ENCODE measurements around the gene KCNQ1.

KCNQ1 gene

GRCh38 chr11:2553198-2553597 is 108.4 kb downstream of the KCNQ1 start:
- no peak for DNase-seq (ENCODE audit: low spot score)

GRCh38 chr11:2553886-2554285 is 109.1 kb downstream of the KCNQ1 start:
- no peak for DNase-seq (ENCODE audit: low spot score)

GRCh38 chr11:2554338-2555207 is 109.8 kb downstream of the KCNQ1 start:
- DNase-seq (ENCODE audit: low spot score), result no peak

GRCh38 chr11:2555336-2555735 is 110.5 kb downstream of the KCNQ1 start:
- no peak for DNase-seq (ENCODE audit: low spot score)

GRCh38 chr11:2555891-2556290 is 111.1 kb downstream of the KCNQ1 start:
- DNase-seq (ENCODE audit: low spot score), result no peak

- no peak for DNase-seq (ENCODE audit: low spot score)
These were observed 112.6 kb downstream of the KCNQ1 start for GRCh38 chr11:2557381-2557780.

- DNase-seq (ENCODE audit: low spot score), result no peak
These were observed 113.6 kb downstream of the KCNQ1 start for GRCh38 chr11:2558397-2558796.

GRCh38 chr11:2558861-2559526 is 114.2 kb downstream of the KCNQ1 start:
- no peak for DNase-seq (ENCODE audit: low spot score)

GRCh38 chr11:2559527-2560311 is 114.9 kb downstream of the KCNQ1 start:
- no peak for DNase-seq (ENCODE audit: low spot score)

- no peak for DNase-seq (ENCODE audit: low spot score)
These were observed 117.1 kb downstream of the KCNQ1 start for GRCh38 chr11:2561696-2562581.

GRCh38 chr11:2562890-2563212 is 118.0 kb downstream of the KCNQ1 start:
- DNase-seq (ENCODE audit: low spot score), result no peak

- no peak for DNase-seq (ENCODE audit: low spot score)
These were observed 118.6 kb downstream of the KCNQ1 start for GRCh38 chr11:2563213-2564007.

GRCh38 chr11:2564008-2564530 is 119.3 kb downstream of the KCNQ1 start:
- DNase-seq (ENCODE audit: low spot score), result no peak

GRCh38 chr11:2564588-2565425 is 120.0 kb downstream of the KCNQ1 start:
- DNase-seq (ENCODE audit: low spot score), result no peak

GRCh38 chr11:2565447-2566222 is 120.8 kb downstream of the KCNQ1 start:
- DNase-seq (ENCODE audit: low spot score), result no peak

- no peak for DNase-seq (ENCODE audit: low spot score)
These were observed 121.6 kb downstream of the KCNQ1 start for GRCh38 chr11:2566223-2567025.

- DNase-seq (ENCODE audit: low spot score), result no peak
These were observed 122.3 kb downstream of the KCNQ1 start for GRCh38 chr11:2567026-2567671.

GRCh38 chr11:2569321-2569721 is 124.5 kb downstream of the KCNQ1 start:
- DNase-seq (ENCODE audit: low spot score), result no peak

All from kidney capillary endothelial cell (primary cell).